ENCODE results near the gene NOD1. TPM values are rescaled to one million over a fixed set of nuclear protein-coding genes. Genes with fewer than 3 reads are reported as not detected.
A peak's percentile ranks its signal among the peaks of the same experiment; 100 is the strongest.

The NOD1 gene
- total and polyA plus RNA-seq, 2 donors (not counting 1 experiment from before 2014, with no cell fraction given): 20.6 to 28.8 TPM

DNA sequence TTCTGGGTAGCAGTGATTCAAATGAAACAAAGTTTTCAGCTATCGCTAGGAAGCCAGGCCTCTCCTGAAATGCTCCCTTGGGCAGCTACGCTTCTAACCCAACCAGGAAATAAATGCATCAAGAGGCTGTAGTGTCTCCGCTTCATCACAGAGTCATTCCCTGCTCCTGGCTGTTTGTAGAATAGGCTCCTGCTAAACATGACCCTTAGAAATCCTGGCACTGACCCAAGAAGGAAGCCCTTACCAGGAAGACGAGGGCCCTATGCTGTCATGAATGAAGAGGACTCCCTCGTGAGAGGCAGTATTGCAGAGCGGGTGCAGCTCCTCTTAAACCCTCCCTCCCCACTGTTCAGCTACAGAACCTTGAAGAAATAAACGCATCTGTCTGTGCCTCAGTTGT, 48.3 kb downstream of the NOD1 start:
- Mint-ChIP-seq H3K27ac (peak overlapping the region; percentile 54), H3K4me1 (peaks cover 61% of the 10 kb centered on the region), H3K4me3 (peak overlapping the region; percentile 46), H3K9me3 (ENCODE audit: insufficient read depth) (no peaks in the 10 kb centered on the region), H3K27me3 (no peaks in the 10 kb centered on the region)
- ChIA-PET POLR2A (no interaction called here), CTCF (interaction anchor here (2.8 kb wide), 1 partner anchor 16 kb away, joined by 9 read pairs; no protein-coding TSS in a partner anchor)
- no peaks in the 10 kb centered on the region for H4K20me1 ChIP-seq (ENCODE audit: control insufficient read depth, insufficient read depth, low read length, poor library complexity, severe bottlenecking)
- peaks cover 0 to 40% of the 10 kb centered on the region in 2 experiments for H3K36me3 ChIP-seq (replicated peaks in 1 of 2; ENCODE audit: control extremely low read depth in 1 of 2, control insufficient read depth in 1 of 2, extremely low read depth in 1 of 2, insufficient read depth in 2 of 2, low read length in 1 of 2)
- ATAC-seq (ENCODE audit: low read depth) (no peak), DNase-seq (no peak)
- no peaks in the 10 kb centered on the region for H3K9me3 ChIP-seq (ENCODE audit: control extremely low read depth in 1 of 3, control insufficient read depth in 2 of 3, insufficient read depth in 1 of 3, low read length in 2 of 3)
- H3K4me2 ChIP-seq (replicated peaks; ENCODE audit: low read depth, low read length, poor library complexity, severe bottlenecking): peak overlapping the region; percentile 47
- no peak for TF ChIP-seq EZH2 (IDR thresholded peaks at IDR 0.05; ENCODE audit: borderline replicate concordance, insufficient read depth, low read depth, low read length, poor library complexity, severe bottlenecking)
- TF ChIP-seq, protein P1, sequence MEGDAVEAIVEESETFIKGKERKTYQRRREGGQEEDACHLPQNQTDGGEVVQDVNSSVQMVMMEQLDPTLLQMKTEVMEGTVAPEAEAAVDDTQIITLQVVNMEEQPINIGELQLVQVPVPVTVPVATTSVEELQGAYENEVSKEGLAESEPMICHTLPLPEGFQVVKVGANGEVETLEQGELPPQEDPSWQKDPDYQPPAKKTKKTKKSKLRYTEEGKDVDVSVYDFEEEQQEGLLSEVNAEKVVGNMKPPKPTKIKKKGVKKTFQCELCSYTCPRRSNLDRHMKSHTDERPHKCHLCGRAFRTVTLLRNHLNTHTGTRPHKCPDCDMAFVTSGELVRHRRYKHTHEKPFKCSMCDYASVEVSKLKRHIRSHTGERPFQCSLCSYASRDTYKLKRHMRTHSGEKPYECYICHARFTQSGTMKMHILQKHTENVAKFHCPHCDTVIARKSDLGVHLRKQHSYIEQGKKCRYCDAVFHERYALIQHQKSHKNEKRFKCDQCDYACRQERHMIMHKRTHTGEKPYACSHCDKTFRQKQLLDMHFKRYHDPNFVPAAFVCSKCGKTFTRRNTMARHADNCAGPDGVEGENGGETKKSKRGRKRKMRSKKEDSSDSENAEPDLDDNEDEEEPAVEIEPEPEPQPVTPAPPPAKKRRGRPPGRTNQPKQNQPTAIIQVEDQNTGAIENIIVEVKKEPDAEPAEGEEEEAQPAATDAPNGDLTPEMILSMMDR (IDR thresholded peaks at IDR 0.05): no peak
- H3K9ac ChIP-seq (ENCODE audit: low read length): no peak overlapping the region
- peaks cover 63 to 74% of the 10 kb centered on the region in 2 donors for H3K4me1 ChIP-seq (ENCODE audit: control insufficient read depth in 2 of 2, insufficient read depth in 2 of 2, low read length in 2 of 2)
- intact Hi-C loops (cut with micrococcal nuclease): loop anchor here (5.0 to 10.0 kb wide), 2 partner anchors 33 to 85 kb away; no protein-coding TSS in a partner anchor
- H3K27me3 ChIP-seq (replicated peaks in 1 of 4; ENCODE audit: control extremely low read depth in 1 of 4, control insufficient read depth in 3 of 4, insufficient read depth in 4 of 4, low read length in 3 of 4): no peaks in the 10 kb centered on the region
- H2AFZ ChIP-seq (ENCODE audit: insufficient read depth, low read depth, low read length, poor library complexity, severe bottlenecking): no peak overlapping the region
- 94% methylated on average over 3 of the region's 7 CpGs for whole genome bisulfite sequencing (ENCODE audit: insufficient coverage)
- no peak overlapping the region for H3K4me3 ChIP-seq (ENCODE audit: control extremely low read depth in 1 of 5, extremely low read depth in 1 of 5, insufficient read depth in 1 of 5, low read depth in 2 of 5, low read length in 4 of 5)
- H3K79me2 ChIP-seq (ENCODE audit: control insufficient read depth, insufficient read depth, low read length): peaks cover 6% of the 10 kb centered on the region
- H3K27ac ChIP-seq (ENCODE audit: low read length in 2 of 2): peak overlapping the region in 1 of 2 donors; percentile 53

DNA sequence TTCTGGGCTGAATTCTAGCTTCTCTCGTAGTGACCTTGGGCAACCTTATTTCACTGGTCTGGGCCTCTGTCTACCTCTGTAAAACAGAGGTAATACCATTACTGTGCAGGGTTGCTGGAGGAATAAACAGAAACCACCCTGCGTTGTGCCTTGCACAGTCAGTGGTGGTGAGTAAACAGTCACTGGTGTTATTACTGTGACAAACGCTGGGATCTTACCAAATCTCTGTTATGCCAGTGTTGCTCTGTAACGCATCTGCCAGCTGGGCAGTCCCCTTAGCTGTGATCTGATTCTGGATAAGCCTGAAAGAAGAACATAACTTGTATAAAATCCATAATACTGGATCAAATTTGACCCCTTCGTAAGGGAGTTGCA, 49.4 kb downstream of the NOD1 start:
- Histone ChIP-seq H3K9me3 (ENCODE audit: control extremely low read depth in 1 of 3, control insufficient read depth in 2 of 3, insufficient read depth in 1 of 3, low read length in 2 of 3) (no peaks in the 10 kb centered on the region), H3K4me2 (replicated peaks; ENCODE audit: low read depth, low read length, poor library complexity, severe bottlenecking) (no peak overlapping the region), H4K20me1 (ENCODE audit: control insufficient read depth, insufficient read depth, low read length, poor library complexity, severe bottlenecking) (no peaks in the 10 kb centered on the region), H3K4me1 (ENCODE audit: control insufficient read depth in 2 of 2, insufficient read depth in 2 of 2, low read length in 2 of 2) (peaks cover 51 to 62% of the 10 kb centered on the region in 2 donors), H3K79me2 (ENCODE audit: control insufficient read depth, insufficient read depth, low read length) (peaks cover 3% of the 10 kb centered on the region), H3K4me3 (ENCODE audit: control extremely low read depth in 1 of 5, extremely low read depth in 1 of 5, insufficient read depth in 1 of 5, low read depth in 2 of 5, low read length in 4 of 5) (no peak overlapping the region), H3K27ac (ENCODE audit: low read length in 2 of 2) (peak overlapping the region in 1 of 2 donors; percentile 40), H3K9ac (ENCODE audit: low read length) (no peak overlapping the region), H3K36me3 (replicated peaks in 1 of 2; ENCODE audit: control extremely low read depth in 1 of 2, control insufficient read depth in 1 of 2, extremely low read depth in 1 of 2, insufficient read depth in 2 of 2, low read length in 1 of 2) (peaks cover 0 to 48% of the 10 kb centered on the region in 2 experiments), H3K27me3 (replicated peaks in 1 of 4; ENCODE audit: control extremely low read depth in 1 of 4, control insufficient read depth in 3 of 4, insufficient read depth in 4 of 4, low read length in 3 of 4) (no peaks in the 10 kb centered on the region), H2AFZ (ENCODE audit: insufficient read depth, low read depth, low read length, poor library complexity, severe bottlenecking) (no peak overlapping the region)
- intact Hi-C loops (cut with micrococcal nuclease): no loop called here
- Mint-ChIP-seq H3K27ac (peak overlapping the region; percentile 67), H3K27me3 (no peaks in the 10 kb centered on the region), H3K9me3 (ENCODE audit: insufficient read depth) (no peaks in the 10 kb centered on the region), H3K4me3 (no peak overlapping the region), H3K4me1 (peaks cover 49% of the 10 kb centered on the region)
- WGBS (ENCODE audit: insufficient coverage): 93% methylated on average over 2 of the region's 5 CpGs
- ChIA-PET CTCF (interaction anchor here (1.6 to 2.8 kb wide), 3 partner anchors 17 to 135 kb away, joined by 5 to 9 read pairs (median 5); no protein-coding TSS in a partner anchor), POLR2A (no interaction called here)
- no peak for ATAC-seq (ENCODE audit: low read depth)
- TF ChIP-seq, protein P1 (IDR thresholded peaks at IDR 0.05): no peak
- TF ChIP-seq EZH2 (IDR thresholded peaks at IDR 0.05; ENCODE audit: borderline replicate concordance, insufficient read depth, low read depth, low read length, poor library complexity, severe bottlenecking): no peak
- no peak for DNase-seq
